IPS-15b (cell line): Measurements from ENCODE around the gene TMC7.

Experiments used
- H3K27me3 ChIP-seq: one replicate; pipeline ENCODE4 v1.6.1; 2013; ENCODE audit warnings: low read length; ENCODE audit not compliant: control insufficient read depth, insufficient read depth
- H3K36me3 ChIP-seq: one replicate; pipeline ENCODE4 v1.6.1; 2013; ENCODE audit warnings: low read length; ENCODE audit not compliant: control insufficient read depth, insufficient read depth
- H3K4me1 ChIP-seq: one replicate; pipeline ENCODE4 v1.6.1; 2013; ENCODE audit warnings: mild to moderate bottlenecking, low read length; ENCODE audit not compliant: control insufficient read depth, insufficient read depth
- H3K4me3 ChIP-seq: one replicate; pipeline ENCODE4 v1.5.1; 2013; ENCODE audit warnings: low read depth, low read length
- H3K9ac ChIP-seq: one replicate; pipeline ENCODE4 v1.6.1; 2013; ENCODE audit warnings: low read depth, mild to moderate bottlenecking, low read length
- H3K9me3 ChIP-seq: one replicate; pipeline ENCODE4 v1.6.1; 2013; ENCODE audit warnings: mild to moderate bottlenecking, low read length; ENCODE audit not compliant: control insufficient read depth, insufficient read depth

Gene TMC7

GRCh38 chr16:19046062-19046461 is 62.3 kb downstream of the TMC7 start:
- H3K9ac ChIP-seq = no peak overlapping the region
- no peaks in the 10 kb centered on the region for H3K36me3 ChIP-seq
- no peaks in the 10 kb centered on the region for H3K4me1 ChIP-seq
- H3K27me3 ChIP-seq = no peaks in the 10 kb centered on the region
- H3K9me3 ChIP-seq = no peaks in the 10 kb centered on the region
- H3K4me3 ChIP-seq = no peak overlapping the region

- no peak overlapping the region for H3K4me3 ChIP-seq
- no peak overlapping the region for H3K9ac ChIP-seq
- H3K9me3 ChIP-seq = no peaks in the 10 kb centered on the region
- H3K4me1 ChIP-seq = no peaks in the 10 kb centered on the region
- H3K36me3 ChIP-seq = no peaks in the 10 kb centered on the region
- H3K27me3 ChIP-seq = no peaks in the 10 kb centered on the region
Measured at GRCh38 chr16:19062706-19063105, 79.0 kb downstream of the TMC7 start.

- H3K36me3 ChIP-seq = no peaks in the 10 kb centered on the region
- no peak overlapping the region for H3K4me3 ChIP-seq
- no peak overlapping the region for H3K9ac ChIP-seq
- no peaks in the 10 kb centered on the region for H3K4me1 ChIP-seq
- H3K9me3 ChIP-seq = no peaks in the 10 kb centered on the region
- H3K27me3 ChIP-seq = no peaks in the 10 kb centered on the region
Measured at GRCh38 chr16:19066988-19067348, 83.2 kb downstream of the TMC7 start.

GRCh38 chr16:19067349-19068236 is 83.9 kb downstream of the TMC7 start, which contains the start of gene COQ7:
Gene COQ7 (plus strand): TSS chr16:19067614. CDS start chr16:19067665, 51 bp downstream.
- H3K9ac ChIP-seq = peak within 1 kb of the TSS; percentile 94
- no peaks in the 10 kb centered on the region for H3K27me3 ChIP-seq
- H3K36me3 ChIP-seq = no peaks in the 10 kb centered on the region
- no peaks in the 10 kb centered on the region for H3K9me3 ChIP-seq
- peak within 1 kb of the TSS; percentile 96 for H3K4me3 ChIP-seq
- H3K4me1 ChIP-seq = no peaks in the 10 kb centered on the region

GRCh38 chr16:19068237-19068815 is 84.6 kb downstream of the TMC7 start:
- H3K27me3 ChIP-seq = no peaks in the 10 kb centered on the region
- H3K9ac ChIP-seq = peak overlapping the region; percentile 54
- H3K9me3 ChIP-seq = no peaks in the 10 kb centered on the region
- no peaks in the 10 kb centered on the region for H3K4me1 ChIP-seq
- H3K4me3 ChIP-seq = peak overlapping the region; percentile 96
- H3K36me3 ChIP-seq = no peaks in the 10 kb centered on the region

- H3K4me1 ChIP-seq = no peaks in the 10 kb centered on the region
- no peak overlapping the region for H3K4me3 ChIP-seq
- no peaks in the 10 kb centered on the region for H3K27me3 ChIP-seq
- no peaks in the 10 kb centered on the region for H3K9me3 ChIP-seq
- H3K9ac ChIP-seq = no peak overlapping the region
- H3K36me3 ChIP-seq = no peaks in the 10 kb centered on the region
Measured at GRCh38 chr16:19071811-19072777, 88.4 kb downstream of the TMC7 start.

GRCh38 chr16:19073344-19073743 is 89.6 kb downstream of the TMC7 start:
- H3K4me1 ChIP-seq = no peaks in the 10 kb centered on the region
- no peaks in the 10 kb centered on the region for H3K9me3 ChIP-seq
- no peaks in the 10 kb centered on the region for H3K36me3 ChIP-seq
- no peak overlapping the region for H3K4me3 ChIP-seq
- H3K9ac ChIP-seq = no peak overlapping the region
- H3K27me3 ChIP-seq = no peaks in the 10 kb centered on the region

GRCh38 chr16:19073863-19074262 is 90.1 kb downstream of the TMC7 start:
- Histone ChIP-seq H3K9ac (no peak overlapping the region), H3K9me3 (no peaks in the 10 kb centered on the region), H3K36me3 (no peaks in the 10 kb centered on the region), H3K27me3 (no peaks in the 10 kb centered on the region), H3K4me3 (no peak overlapping the region), H3K4me1 (no peaks in the 10 kb centered on the region)

GRCh38 chr16:19075511-19075910 is 91.8 kb downstream of the TMC7 start:
- H3K9me3 ChIP-seq = no peaks in the 10 kb centered on the region
- no peaks in the 10 kb centered on the region for H3K4me1 ChIP-seq
- H3K27me3 ChIP-seq = no peaks in the 10 kb centered on the region
- H3K9ac ChIP-seq = no peak overlapping the region
- H3K4me3 ChIP-seq = no peak overlapping the region
- H3K36me3 ChIP-seq = no peaks in the 10 kb centered on the region

- H3K27me3 ChIP-seq = no peaks in the 10 kb centered on the region
- H3K9me3 ChIP-seq = no peaks in the 10 kb centered on the region
- H3K4me1 ChIP-seq = no peaks in the 10 kb centered on the region
- no peak overlapping the region for H3K9ac ChIP-seq
- no peak overlapping the region for H3K4me3 ChIP-seq
- H3K36me3 ChIP-seq = no peaks in the 10 kb centered on the region
Measured at GRCh38 chr16:19077879-19078278, 94.1 kb downstream of the TMC7 start.

- H3K9ac ChIP-seq = no peak overlapping the region
- no peaks in the 10 kb centered on the region for H3K9me3 ChIP-seq
- H3K27me3 ChIP-seq = peaks cover 19% of the 10 kb centered on the region
- no peaks in the 10 kb centered on the region for H3K36me3 ChIP-seq
- no peaks in the 10 kb centered on the region for H3K4me1 ChIP-seq
- H3K4me3 ChIP-seq = no peak overlapping the region
Measured at GRCh38 chr16:19083670-19084069, 99.9 kb downstream of the TMC7 start.
